Measurements from ENCODE around the gene DPP7. TPM values are rescaled to one million over a fixed set of nuclear protein-coding genes. Genes with fewer than 3 reads are reported as not detected.

The DPP7 gene
- total and polyA plus RNA-seq, 9 of the 15 experiments (the other 6 are each of a cell fraction or from before 2014, with no cell fraction given), result 0.99 to 365 (median 132) TPM

DNA sequence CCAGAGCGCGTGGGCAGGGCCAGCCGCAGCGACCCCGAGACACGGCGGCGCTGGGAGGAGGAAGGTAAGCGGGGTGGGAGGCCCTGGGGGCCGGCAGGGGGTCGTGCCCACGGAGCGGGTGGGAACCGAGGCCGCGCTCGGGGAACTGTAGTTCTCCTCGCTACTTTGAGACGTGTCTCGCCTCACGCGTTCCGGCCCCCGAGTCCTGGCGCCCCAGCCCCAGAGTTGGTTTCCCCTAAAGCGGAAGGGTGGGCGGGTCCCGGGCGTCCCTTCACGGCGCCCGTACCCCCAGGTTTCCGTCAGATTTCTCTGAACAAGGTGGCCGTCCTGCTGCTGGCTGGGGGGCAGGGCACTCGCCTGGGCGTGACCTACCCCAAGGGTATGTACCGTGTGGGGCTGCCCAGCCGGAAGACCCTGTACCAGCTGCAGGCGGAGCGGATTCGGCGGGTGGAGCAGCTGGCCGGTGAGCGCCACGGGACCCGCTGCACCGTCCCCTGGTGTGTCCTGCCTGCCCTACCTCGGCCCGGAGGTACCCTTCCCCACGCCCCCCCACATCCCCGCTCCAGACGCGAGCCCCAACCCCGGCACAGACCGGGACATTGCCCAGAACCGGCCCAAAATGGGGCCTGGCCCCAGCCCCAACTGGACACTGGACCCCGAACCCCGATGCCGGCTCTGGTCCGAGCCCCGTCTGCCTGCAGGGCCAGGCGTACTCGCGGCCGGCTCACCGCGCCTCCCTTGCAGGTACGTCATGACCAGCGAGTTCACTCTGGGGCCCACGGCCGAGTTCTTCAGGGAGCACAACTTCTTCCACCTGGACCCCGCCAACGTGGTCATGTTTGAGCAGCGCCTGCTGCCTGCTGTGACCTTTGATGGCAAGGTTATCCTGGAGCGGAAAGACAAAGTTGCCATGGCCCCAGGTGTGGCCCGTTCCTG, 36.5 kb downstream of the DPP7 start (continued):
- TF ChIP-seq POLR2G (IDR thresholded peaks at IDR 0.05; ENCODE audit: low read depth, low read length), result 0 out of 2 replicates have a peak, but pooled peaks have one; percentile 4

DNA sequence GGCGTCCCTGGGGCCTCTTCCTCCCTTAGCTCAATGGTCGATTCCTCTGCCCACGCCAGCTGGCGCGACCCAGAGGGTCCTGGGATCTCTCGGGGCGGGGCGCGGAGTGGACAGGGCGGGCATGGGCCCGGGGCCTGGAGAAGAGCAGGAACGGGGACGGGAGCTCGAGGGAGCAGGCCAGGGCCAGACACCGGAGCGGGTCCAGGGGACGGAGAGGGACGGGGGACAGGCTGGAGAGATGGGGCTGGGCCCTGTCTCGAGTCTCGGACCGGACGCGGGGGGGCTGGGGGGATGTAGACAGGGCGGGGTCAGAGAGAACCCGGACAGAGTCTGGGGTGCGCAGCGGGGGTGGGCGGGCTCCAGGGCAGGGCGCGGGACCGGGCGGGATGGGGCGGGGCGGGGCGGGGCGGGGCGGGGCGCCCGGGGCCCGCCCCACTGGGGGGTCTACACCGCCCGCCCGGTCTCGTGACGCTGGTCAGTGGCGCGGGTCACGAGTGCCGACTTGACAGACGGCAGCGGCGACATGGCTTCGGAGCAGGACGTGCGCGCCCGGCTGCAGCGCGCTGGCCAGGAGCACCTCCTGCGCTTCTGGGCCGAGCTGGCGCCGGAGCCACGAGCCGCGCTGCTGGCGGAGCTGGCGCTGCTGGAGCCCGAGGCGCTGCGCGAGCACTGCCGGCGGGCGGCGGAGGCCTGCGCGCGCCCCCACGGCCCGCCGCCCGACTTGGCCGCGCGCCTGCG, 37.4 kb downstream of the DPP7 start, which contains the start of gene UAP1L1:
Gene UAP1L1, plus strand, starts transcription at position 508 of the 738 bp plus-strand sequence. Its CDS starts 16 bp downstream, at position 524.
- 62% methylated on average over 9 of the region's 87 CpGs for WGBS (ENCODE audit: insufficient coverage, low coverage, missing lambda C conversion rate)
- H3K9me1 ChIP-seq (ENCODE audit: control insufficient read depth, insufficient read depth, low read length), result no peaks in the 10 kb centered on the region
- H3K4me2 ChIP-seq (ENCODE audit: insufficient read depth, low read length), result peak within 1 kb of the TSS; percentile 52; the same call in 1 of the 2 replicates
- ChIA-PET POLR2A (interaction anchor here (0.6 to 1.2 kb wide), 2 partner anchors 12 to 165 kb away, joined by 3 read pairs; no protein-coding TSS in a partner anchor), CTCF (ENCODE audit: low intra/inter-chr PET ratio) (no interaction called here)
- H3K4me3 ChIP-seq, result peak within 1 kb of the TSS; percentile 42
- no peak within 1 kb of the TSS for H2AFZ ChIP-seq (ENCODE audit: low read depth, low read length)
- H3K36me3 ChIP-seq (ENCODE audit: control insufficient read depth, insufficient read depth, low read length), result peaks cover 10% of the 10 kb centered on the region; the same call in 1 of the 3 replicates
- no peaks in the 10 kb centered on the region for H4K20me1 ChIP-seq (replicated peaks; ENCODE audit: control insufficient read depth, insufficient read depth, low read length)
- H3K9me3 ChIP-seq (replicated peaks; ENCODE audit: control insufficient read depth, insufficient read depth, low read depth, low read length), result no peaks in the 10 kb centered on the region
- FAIRE-seq, result no peak
- peaks cover 17 to 71% of the 10 kb centered on the region in 2 experiments for H3K4me1 ChIP-seq (replicated peaks in 1 of 2; ENCODE audit: control insufficient read depth in 2 of 2, insufficient read depth in 2 of 2, low read length in 2 of 2)
- H3K79me2 ChIP-seq (ENCODE audit: control insufficient read depth, insufficient read depth, low read length), result no peaks in the 10 kb centered on the region; the same call in 2 of the 3 replicates
- peak within 1 kb of the TSS; percentile 19; the same call in 1 of the 3 replicates for H3K27ac ChIP-seq (ENCODE audit: extremely low read depth, low read depth, low read length)
- peak; percentile 59 for ATAC-seq
- DNase-seq (ENCODE audit: extremely low read depth in 1 of 4, low spot score in 3 of 4), result peak; percentile 42 to 66 (median 62)
- in situ Hi-C loops (cut with MboI) (no loop called here), intact Hi-C loops (cut with micrococcal nuclease) (no loop called here)
- no peaks in the 10 kb centered on the region for H3K27me3 ChIP-seq (ENCODE audit: control insufficient read depth in 2 of 2, insufficient read depth in 2 of 2, low read length in 2 of 2)
- BruUV-seq (replicated peaks), result no TSS peak
- peak within 1 kb of the TSS; percentile 38 to 89; a peak in 3 of 4 replicates for H3K9ac ChIP-seq (ENCODE audit: insufficient read depth in 1 of 2, low read depth in 2 of 2, low read length in 2 of 2)
- TF ChIP-seq CXXC5 (CRISPR knock-in tag; IDR thresholded peaks at IDR 0.05) (0 out of 2 replicates have a peak, but pooled peaks have one; percentile 40), NBN (IDR thresholded peaks at IDR 0.05; ENCODE audit: low read depth) (no peak)
- TF ChIP-seq, protein P1, sequence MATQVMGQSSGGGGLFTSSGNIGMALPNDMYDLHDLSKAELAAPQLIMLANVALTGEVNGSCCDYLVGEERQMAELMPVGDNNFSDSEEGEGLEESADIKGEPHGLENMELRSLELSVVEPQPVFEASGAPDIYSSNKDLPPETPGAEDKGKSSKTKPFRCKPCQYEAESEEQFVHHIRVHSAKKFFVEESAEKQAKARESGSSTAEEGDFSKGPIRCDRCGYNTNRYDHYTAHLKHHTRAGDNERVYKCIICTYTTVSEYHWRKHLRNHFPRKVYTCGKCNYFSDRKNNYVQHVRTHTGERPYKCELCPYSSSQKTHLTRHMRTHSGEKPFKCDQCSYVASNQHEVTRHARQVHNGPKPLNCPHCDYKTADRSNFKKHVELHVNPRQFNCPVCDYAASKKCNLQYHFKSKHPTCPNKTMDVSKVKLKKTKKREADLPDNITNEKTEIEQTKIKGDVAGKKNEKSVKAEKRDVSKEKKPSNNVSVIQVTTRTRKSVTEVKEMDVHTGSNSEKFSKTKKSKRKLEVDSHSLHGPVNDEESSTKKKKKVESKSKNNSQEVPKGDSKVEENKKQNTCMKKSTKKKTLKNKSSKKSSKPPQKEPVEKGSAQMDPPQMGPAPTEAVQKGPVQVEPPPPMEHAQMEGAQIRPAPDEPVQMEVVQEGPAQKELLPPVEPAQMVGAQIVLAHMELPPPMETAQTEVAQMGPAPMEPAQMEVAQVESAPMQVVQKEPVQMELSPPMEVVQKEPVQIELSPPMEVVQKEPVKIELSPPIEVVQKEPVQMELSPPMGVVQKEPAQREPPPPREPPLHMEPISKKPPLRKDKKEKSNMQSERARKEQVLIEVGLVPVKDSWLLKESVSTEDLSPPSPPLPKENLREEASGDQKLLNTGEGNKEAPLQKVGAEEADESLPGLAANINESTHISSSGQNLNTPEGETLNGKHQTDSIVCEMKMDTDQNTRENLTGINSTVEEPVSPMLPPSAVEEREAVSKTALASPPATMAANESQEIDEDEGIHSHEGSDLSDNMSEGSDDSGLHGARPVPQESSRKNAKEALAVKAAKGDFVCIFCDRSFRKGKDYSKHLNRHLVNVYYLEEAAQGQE (IDR thresholded peaks at IDR 0.05; ENCODE audit: borderline replicate concordance), result no peak
- TF ChIP-seq, protein P1 (CRISPR knock-in tag; IDR thresholded peaks at IDR 0.05; ENCODE audit: low read depth), result no peak
- TF ChIP-seq, protein P2, sequence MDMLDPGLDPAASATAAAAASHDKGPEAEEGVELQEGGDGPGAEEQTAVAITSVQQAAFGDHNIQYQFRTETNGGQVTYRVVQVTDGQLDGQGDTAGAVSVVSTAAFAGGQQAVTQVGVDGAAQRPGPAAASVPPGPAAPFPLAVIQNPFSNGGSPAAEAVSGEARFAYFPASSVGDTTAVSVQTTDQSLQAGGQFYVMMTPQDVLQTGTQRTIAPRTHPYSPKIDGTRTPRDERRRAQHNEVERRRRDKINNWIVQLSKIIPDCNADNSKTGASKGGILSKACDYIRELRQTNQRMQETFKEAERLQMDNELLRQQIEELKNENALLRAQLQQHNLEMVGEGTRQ (CRISPR knock-in tag; IDR thresholded peaks at IDR 0.05), result 0 out of 2 replicates have a peak, but pooled peaks have one; percentile 28

All from K562 (cell line).